Activated CD4-positive, alpha-beta memory T cell treated with anti-CD3 and anti-CD28 coated beads for 36 hours (primary cell): ENCODE data around the gene PRRC2B. TPM values are rescaled to one million over a fixed set of nuclear protein-coding genes. Genes with fewer than 3 reads are reported as not detected.
A peak's percentile ranks its signal among the peaks of the same experiment; 100 is the strongest.
"Not testable (repeated sequence)": the region's sequence is repeated elsewhere in the genome, so short reads cannot be mapped to it uniquely, and the experiment has no call there.

Experiments used
- CTCF ChIA-PET: fragments of 350-600 bp; sonication (Branson Sonifier 250); formaldehyde crosslinking; loops from one replicate; lab custom pipeline; 2021; ENCODE audit warnings: antibody characterized with exemption, inconsistent platforms; lab: Charles Lee
- POLR2A ChIA-PET: fragments of 350-600 bp; sonication (Branson Sonifier 250); formaldehyde crosslinking; loops from one replicate; lab custom pipeline; 2021; ENCODE audit warnings: antibody characterized with exemption; lab: Charles Lee
- DNase-seq: peaks from one replicate; pipeline ENCODE4 v3.0.0-alpha.2; 2020
- H3K27ac Mint-ChIP-seq: one replicate; pipeline ENCODE4 v1.8.0; 2021; ENCODE audit warnings: mixed read lengths
- H3K27me3 Mint-ChIP-seq: one replicate; pipeline ENCODE4 v1.8.0; 2021; ENCODE audit warnings: mixed read lengths
- H3K36me3 Mint-ChIP-seq: one replicate; pipeline ENCODE4 v1.8.0; 2021; ENCODE audit warnings: mixed read lengths
- H3K4me1 Mint-ChIP-seq: one replicate; pipeline ENCODE4 v1.8.0; 2021; ENCODE audit warnings: low read depth, mixed read lengths
- H3K4me3 Mint-ChIP-seq: one replicate; pipeline ENCODE4 v1.8.0; 2021; ENCODE audit warnings: mild to moderate bottlenecking, mixed read lengths
- H3K9me3 Mint-ChIP-seq: one replicate; pipeline ENCODE4 v1.8.0; 2021; ENCODE audit warnings: mixed read lengths
- intact Hi-C: fragments of 100-400 bp; cut with micrococcal nuclease; formaldehyde crosslinking; loops from one replicate; pipeline ENCODE4 v1.15.1; 2023
- total RNA-seq, 2 experiments: library from RNA; stranded (reverse); gene quantifications; one replicate each; pipeline ENCODE4 v1.2.3, GENCODE V29; 2021

The PRRC2B gene
- total RNA-seq, 2 experiments from 2014 or later, result 127 to 135 TPM

DNA sequence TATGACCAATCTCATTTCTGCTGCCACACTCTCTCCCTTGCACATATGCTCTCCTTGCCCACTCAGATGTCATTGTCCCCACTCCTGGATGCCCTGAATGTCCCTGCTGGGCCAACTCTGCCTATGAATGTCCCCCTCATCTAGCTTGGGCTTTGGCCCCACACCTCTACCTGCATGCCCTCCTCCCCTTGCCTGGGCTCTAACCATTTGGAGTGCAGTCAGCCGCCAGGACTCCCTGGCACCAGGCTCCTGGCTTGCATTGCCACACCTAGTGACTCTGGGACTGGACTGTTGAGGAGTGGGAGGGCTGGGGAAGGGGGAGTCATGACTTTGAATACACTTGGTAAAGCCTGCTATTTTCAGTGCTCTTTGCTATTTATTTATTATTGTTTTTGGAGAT is 67.3 kb downstream of the PRRC2B start:
- CTCF ChIA-PET, result interaction anchor here (0.7 kb wide), 1 partner anchor 111 kb away, joined by 6 read pairs; no protein-coding TSS in a partner anchor
- POLR2A ChIA-PET, result no interaction called here
- Mint-ChIP-seq H3K36me3 (peaks cover 44% of the 10 kb centered on the region), H3K9me3 (no peaks in the 10 kb centered on the region), H3K4me1 (no peaks in the 10 kb centered on the region), H3K4me3 (no peak overlapping the region), H3K27me3 (no peaks in the 10 kb centered on the region), H3K27ac (no peak overlapping the region)
- peak; percentile 4 for DNase-seq
- intact Hi-C loops, result no loop called here

- intact Hi-C loops, result no loop called here
- no peaks in the 10 kb centered on the region for H3K27me3 Mint-ChIP-seq
- H3K27ac Mint-ChIP-seq, result no peak overlapping the region
- CTCF ChIA-PET, result interaction anchor here (1.0 kb wide), 2 partner anchors 114 to 115 kb away, joined by 3 read pairs; no protein-coding TSS in a partner anchor
- H3K4me3 Mint-ChIP-seq, result no peak overlapping the region
- no peak for DNase-seq
- POLR2A ChIA-PET, result no interaction called here
- H3K9me3 Mint-ChIP-seq, result no peaks in the 10 kb centered on the region
- H3K36me3 Mint-ChIP-seq, result peaks cover 47% of the 10 kb centered on the region
- H3K4me1 Mint-ChIP-seq, result no peaks in the 10 kb centered on the region
These were observed 70.6 kb downstream of the PRRC2B start for GRCh38 chr9:131464354-131465000.

- H3K4me1 Mint-ChIP-seq, result no peaks in the 10 kb centered on the region
- CTCF ChIA-PET, result interaction anchor here (0.8 to 1.4 kb wide), 3 partner anchors 9 to 115 kb away, joined by 3 to 4 read pairs (median 3); no protein-coding TSS in a partner anchor
- no peak for DNase-seq
- H3K36me3 Mint-ChIP-seq, result peaks cover 48% of the 10 kb centered on the region
- POLR2A ChIA-PET, result interaction anchor here (0.5 kb wide), 1 partner anchor 91 kb away, joined by 4 read pairs; no protein-coding TSS in a partner anchor
- H3K9me3 Mint-ChIP-seq, result no peaks in the 10 kb centered on the region
- H3K4me3 Mint-ChIP-seq, result no peak overlapping the region
- no peaks in the 10 kb centered on the region for H3K27me3 Mint-ChIP-seq
- intact Hi-C loops, result no loop called here
- H3K27ac Mint-ChIP-seq, result no peak overlapping the region
These were observed 71.5 kb downstream of the PRRC2B start for GRCh38 chr9:131465401-131465800.

DNA sequence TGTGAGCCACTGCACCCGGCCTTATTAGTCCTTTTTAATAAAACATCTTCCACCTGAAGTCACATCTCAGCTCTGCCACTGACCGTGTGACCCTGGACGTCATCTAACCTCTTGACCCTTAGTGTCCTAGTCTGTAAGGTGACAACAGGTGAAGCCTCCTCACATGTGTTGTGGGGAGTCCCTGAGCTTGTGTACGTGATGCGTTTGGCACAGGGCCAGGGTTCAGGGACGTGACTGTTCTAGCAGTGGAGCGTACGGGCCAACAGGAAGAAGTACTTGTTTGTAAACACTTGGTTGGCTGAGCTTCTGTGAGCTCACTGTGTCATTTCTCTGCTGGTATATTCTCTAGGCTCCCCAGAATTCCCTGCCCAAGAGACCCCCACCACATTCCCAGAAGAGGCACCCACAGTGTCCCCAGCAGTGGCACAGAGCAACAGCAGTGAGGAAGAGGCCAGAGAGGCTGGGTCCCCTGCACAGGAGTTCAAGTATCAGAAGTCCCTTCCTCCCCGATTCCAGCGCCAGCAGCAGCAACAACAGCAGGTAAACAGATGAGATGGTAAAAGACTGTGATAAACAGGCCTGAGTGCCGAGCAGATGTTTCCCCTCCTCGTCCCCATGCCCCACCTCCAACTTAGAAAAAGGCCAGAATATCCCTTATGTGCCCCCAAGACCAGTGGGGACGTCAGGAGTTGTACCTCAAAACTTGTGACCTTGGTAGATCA is 73.5 kb downstream of the PRRC2B start:
- peaks cover 50% of the 10 kb centered on the region for H3K36me3 Mint-ChIP-seq
- H3K9me3 Mint-ChIP-seq, result no peaks in the 10 kb centered on the region
- POLR2A ChIA-PET, result no interaction called here
- no peak overlapping the region for H3K27ac Mint-ChIP-seq
- intact Hi-C loops, result no loop called here
- no peaks in the 10 kb centered on the region for H3K4me1 Mint-ChIP-seq
- H3K27me3 Mint-ChIP-seq, result no peaks in the 10 kb centered on the region
- H3K4me3 Mint-ChIP-seq, result no peak overlapping the region
- CTCF ChIA-PET, result no interaction called here
- no peak for DNase-seq

GRCh38 chr9:131468031-131468430 is 74.1 kb downstream of the PRRC2B start:
- CTCF ChIA-PET, result no interaction called here
- no peak for DNase-seq
- Mint-ChIP-seq H3K27me3 (no peaks in the 10 kb centered on the region), H3K4me3 (no peak overlapping the region), H3K4me1 (no peaks in the 10 kb centered on the region), H3K9me3 (no peaks in the 10 kb centered on the region), H3K36me3 (peaks cover 55% of the 10 kb centered on the region), H3K27ac (no peak overlapping the region)
- intact Hi-C loops, result no loop called here
- POLR2A ChIA-PET, result no interaction called here

- Mint-ChIP-seq H3K4me3 (no peak overlapping the region), H3K36me3 (peaks cover 58% of the 10 kb centered on the region), H3K9me3 (no peaks in the 10 kb centered on the region), H3K27ac (peak overlapping the region; percentile 18), H3K27me3 (no peaks in the 10 kb centered on the region), H3K4me1 (no peaks in the 10 kb centered on the region)
- CTCF ChIA-PET, result interaction anchor here (1.7 kb wide), 1 partner anchor 120 kb away, joined by 7 read pairs; no protein-coding TSS in a partner anchor
- no peak for DNase-seq
- POLR2A ChIA-PET, result interaction anchor here (0.7 kb wide), 1 partner anchor 10 kb away, joined by 3 read pairs; no protein-coding TSS in a partner anchor
- intact Hi-C loops, result no loop called here
These were observed 75.5 kb downstream of the PRRC2B start for GRCh38 chr9:131469356-131469755.

GRCh38 chr9:131469951-131470350 is 76.1 kb downstream of the PRRC2B start:
- POLR2A ChIA-PET, result no interaction called here
- no peaks in the 10 kb centered on the region for H3K9me3 Mint-ChIP-seq

DNA sequence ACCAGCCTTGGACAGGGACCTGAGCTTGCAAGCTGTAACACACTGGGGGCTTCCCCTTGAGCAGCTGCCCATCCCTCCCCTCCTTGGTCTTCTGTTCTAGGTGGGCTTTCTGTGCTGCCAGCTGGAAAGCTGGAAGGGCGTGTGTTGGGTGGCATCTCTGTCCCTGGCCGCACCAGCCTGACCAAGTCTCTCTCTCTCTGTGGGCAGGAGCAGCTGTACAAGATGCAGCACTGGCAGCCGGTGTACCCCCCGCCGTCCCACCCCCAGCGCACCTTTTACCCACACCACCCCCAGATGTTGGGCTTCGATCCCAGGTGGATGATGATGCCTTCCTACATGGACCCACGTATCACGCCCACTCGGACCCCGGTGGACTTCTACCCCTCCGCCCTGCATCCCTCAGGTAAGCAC is 76.7 kb downstream of the PRRC2B start:
- ChIA-PET CTCF (interaction anchor here (0.6 to 1.7 kb wide), 2 partner anchors 10 to 121 kb away, joined by 3 to 7 read pairs; no protein-coding TSS in a partner anchor), POLR2A (no interaction called here)
- Mint-ChIP-seq H3K27ac (no peak overlapping the region), H3K9me3 (no peaks in the 10 kb centered on the region), H3K27me3 (no peaks in the 10 kb centered on the region), H3K4me1 (no peaks in the 10 kb centered on the region), H3K36me3 (peaks cover 56% of the 10 kb centered on the region), H3K4me3 (no peak overlapping the region)
- intact Hi-C loops, result no loop called here
- no peak for DNase-seq

More at GRCh38 chr9:131469951-131470350, 76.1 kb downstream of the PRRC2B start:
- H3K36me3 Mint-ChIP-seq, result peaks cover 62% of the 10 kb centered on the region
- DNase-seq, result no peak
- H3K27ac Mint-ChIP-seq, result no peak overlapping the region
- H3K4me3 Mint-ChIP-seq, result no peak overlapping the region
- CTCF ChIA-PET, result interaction anchor here (1.7 kb wide), 1 partner anchor 120 kb away, joined by 7 read pairs; no protein-coding TSS in a partner anchor
- no peaks in the 10 kb centered on the region for H3K27me3 Mint-ChIP-seq
- intact Hi-C loops, result no loop called here
- no peaks in the 10 kb centered on the region for H3K4me1 Mint-ChIP-seq

DNA sequence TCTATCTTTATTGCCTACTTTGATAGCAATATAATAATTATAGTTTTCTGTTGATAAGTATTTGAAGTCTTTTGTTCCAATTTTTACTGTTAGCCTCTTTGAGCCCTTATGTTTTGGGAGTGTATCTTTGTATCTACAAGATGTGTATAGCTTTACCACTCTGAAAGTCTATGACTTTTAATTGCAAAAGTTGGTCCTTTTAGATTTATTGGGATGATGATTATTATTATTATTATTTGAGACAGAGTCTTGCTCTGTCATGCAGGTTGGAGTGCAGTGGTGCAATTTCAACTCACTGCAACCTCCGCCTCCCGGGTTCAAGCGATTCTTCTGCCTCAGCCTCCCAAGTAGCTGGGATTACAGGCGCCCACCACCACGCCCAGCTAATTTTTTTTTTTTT is 78.2 kb downstream of the PRRC2B start:
- H3K9me3 Mint-ChIP-seq, POLR2A ChIA-PET, CTCF ChIA-PET, intact Hi-C loops, H3K27me3 Mint-ChIP-seq, H3K27ac Mint-ChIP-seq, DNase-seq, H3K4me1 Mint-ChIP-seq, H3K4me3 Mint-ChIP-seq: not testable (repeated sequence)
- H3K36me3 Mint-ChIP-seq, result peaks cover 49% of the 10 kb centered on the region

DNA sequence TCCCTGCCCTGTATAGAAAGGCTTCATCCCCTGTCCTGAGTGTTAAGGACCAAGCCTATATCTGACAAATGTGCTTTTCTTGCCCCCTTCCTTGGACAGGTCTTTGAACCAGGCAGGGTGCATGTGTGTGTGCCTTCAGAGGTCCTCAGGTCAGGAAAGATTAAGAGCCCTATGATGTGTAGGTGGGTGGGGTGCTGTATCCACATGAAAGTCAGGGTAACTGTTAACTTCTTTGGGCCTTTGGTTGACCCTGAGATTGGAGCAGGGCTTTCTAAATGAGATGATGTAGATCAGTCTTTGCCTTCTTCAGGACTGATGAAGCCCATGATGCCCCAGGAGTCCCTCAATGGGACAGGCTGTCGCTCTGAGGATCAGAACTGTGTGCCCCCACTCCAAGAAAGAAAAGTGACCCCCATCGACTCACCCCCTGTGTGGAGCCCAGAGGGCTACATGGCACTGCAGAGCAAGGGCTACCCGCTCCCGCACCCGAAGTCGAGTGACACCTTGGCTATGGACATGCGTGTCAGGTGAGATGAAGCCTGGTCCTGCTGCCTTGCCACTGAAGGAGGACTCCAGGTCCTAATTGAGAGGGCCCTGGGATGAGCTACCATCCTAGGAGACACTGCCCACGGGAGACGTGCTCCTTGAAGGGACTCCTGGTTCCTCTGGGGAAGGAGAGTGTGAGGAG is 79.5 kb downstream of the PRRC2B start:
- DNase-seq, result no peak
- Mint-ChIP-seq H3K27me3 (no peaks in the 10 kb centered on the region), H3K4me3 (no peak overlapping the region), H3K36me3 (peaks cover 45% of the 10 kb centered on the region), H3K9me3 (no peaks in the 10 kb centered on the region), H3K4me1 (peaks cover 1% of the 10 kb centered on the region), H3K27ac (no peak overlapping the region)
- ChIA-PET POLR2A (no interaction called here), CTCF (interaction anchor here (1.4 to 3.0 kb wide), 2 partner anchors 26 to 124 kb away, joined by 3 to 11 read pairs; no protein-coding TSS in a partner anchor)
- intact Hi-C loops, result no loop called here

- Mint-ChIP-seq H3K4me3 (no peak overlapping the region), H3K36me3 (peaks cover 43% of the 10 kb centered on the region), H3K9me3 (no peaks in the 10 kb centered on the region), H3K27ac (no peak overlapping the region), H3K27me3 (no peaks in the 10 kb centered on the region), H3K4me1 (peaks cover 2% of the 10 kb centered on the region)
- intact Hi-C loops, result no loop called here
- DNase-seq, result no peak
- POLR2A ChIA-PET, result no interaction called here
- CTCF ChIA-PET, result interaction anchor here (1.4 to 3.0 kb wide), 2 partner anchors 25 to 124 kb away, joined by 3 to 11 read pairs; no protein-coding TSS in a partner anchor
These were observed 80.0 kb downstream of the PRRC2B start for GRCh38 chr9:131473891-131474290.

DNA sequence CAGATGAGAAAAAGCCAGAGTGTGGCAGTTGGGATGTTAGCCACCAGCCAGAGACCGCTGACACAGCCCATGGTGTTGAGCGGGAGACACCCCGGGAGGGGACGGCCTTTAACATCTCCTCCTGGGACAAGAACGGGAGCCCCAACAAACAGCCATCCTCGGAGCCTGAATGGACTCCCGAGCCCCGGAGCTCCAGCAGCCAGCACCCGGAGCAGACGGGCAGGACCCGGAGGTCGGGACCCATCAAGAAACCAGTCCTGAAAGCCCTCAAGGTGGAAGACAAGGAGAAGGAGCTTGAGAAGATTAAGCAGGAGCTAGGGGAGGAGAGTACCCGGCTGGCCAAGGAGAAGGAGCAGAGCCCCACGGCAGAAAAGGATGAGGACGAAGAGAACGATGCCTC is 80.8 kb downstream of the PRRC2B start:
- H3K27me3 Mint-ChIP-seq, result no peaks in the 10 kb centered on the region
- H3K9me3 Mint-ChIP-seq, result no peaks in the 10 kb centered on the region
- intact Hi-C loops, result no loop called here
- H3K4me1 Mint-ChIP-seq, result peaks cover 6% of the 10 kb centered on the region
- H3K4me3 Mint-ChIP-seq, result no peak overlapping the region
- ChIA-PET CTCF (interaction anchor here (1.0 to 3.0 kb wide), 3 partner anchors 9 to 125 kb away, joined by 3 to 11 read pairs (median 3); no protein-coding TSS in a partner anchor), POLR2A (no interaction called here)
- H3K27ac Mint-ChIP-seq, result no peak overlapping the region
- DNase-seq, result no peak
- peaks cover 47% of the 10 kb centered on the region for H3K36me3 Mint-ChIP-seq
